ENCODE results near the gene SOX5.

Gene SOX5

GRCh38 chr12:23795494-23795893 is 154.0 kb downstream of the SOX5 start:
- TF ChIP-seq CTCF (IDR thresholded peaks at IDR 0.05), result no peak
- Mint-ChIP-seq H3K4me3 (no peak overlapping the region), H3K9me3 (no peaks in the 10 kb centered on the region), H3K27me3 (ENCODE audit: low read depth, poor library complexity) (no peaks in the 10 kb centered on the region), H3K4me1 (no peaks in the 10 kb centered on the region), H3K36me3 (ENCODE audit: low read depth) (no peaks in the 10 kb centered on the region), H3K27ac (no peak overlapping the region)
- DNase-seq, result no peak

GRCh38 chr12:23781118-23781517 is 168.4 kb downstream of the SOX5 start:
- DNase-seq, result no peak
- H3K4me1 Mint-ChIP-seq, result no peaks in the 10 kb centered on the region
- no peaks in the 10 kb centered on the region for H3K27me3 Mint-ChIP-seq (ENCODE audit: low read depth, poor library complexity)
- TF ChIP-seq CTCF (IDR thresholded peaks at IDR 0.05), result no peak
- peaks cover 3% of the 10 kb centered on the region for H3K9me3 Mint-ChIP-seq
- no peak overlapping the region for H3K4me3 Mint-ChIP-seq
- peaks cover 10% of the 10 kb centered on the region for H3K36me3 Mint-ChIP-seq (ENCODE audit: low read depth)
- no peak overlapping the region for H3K27ac Mint-ChIP-seq

- no peak for DNase-seq
- H3K4me1 Mint-ChIP-seq, result no peaks in the 10 kb centered on the region
- no peak overlapping the region for H3K4me3 Mint-ChIP-seq
- H3K27me3 Mint-ChIP-seq (ENCODE audit: low read depth, poor library complexity), result no peaks in the 10 kb centered on the region
- H3K36me3 Mint-ChIP-seq (ENCODE audit: low read depth), result peaks cover 10% of the 10 kb centered on the region
- H3K27ac Mint-ChIP-seq, result no peak overlapping the region
- peaks cover 3% of the 10 kb centered on the region for H3K9me3 Mint-ChIP-seq
- TF ChIP-seq CTCF (IDR thresholded peaks at IDR 0.05), result no peak
Measured at GRCh38 chr12:23775208-23775607, 174.3 kb downstream of the SOX5 start.

- Mint-ChIP-seq H3K4me3 (no peak overlapping the region), H3K27ac (no peak overlapping the region), H3K9me3 (peaks cover 3% of the 10 kb centered on the region), H3K4me1 (no peaks in the 10 kb centered on the region), H3K27me3 (ENCODE audit: low read depth, poor library complexity) (no peaks in the 10 kb centered on the region), H3K36me3 (ENCODE audit: low read depth) (peaks cover 3% of the 10 kb centered on the region)
- DNase-seq, result no peak
- TF ChIP-seq CTCF (IDR thresholded peaks at IDR 0.05), result no peak
Measured at GRCh38 chr12:23771240-23771949, 178.1 kb downstream of the SOX5 start.

GRCh38 chr12:23770202-23770938 is 179.1 kb downstream of the SOX5 start:
- Mint-ChIP-seq H3K27ac (no peak overlapping the region), H3K4me3 (no peak overlapping the region), H3K36me3 (ENCODE audit: low read depth) (no peaks in the 10 kb centered on the region), H3K9me3 (no peaks in the 10 kb centered on the region), H3K27me3 (ENCODE audit: low read depth, poor library complexity) (no peaks in the 10 kb centered on the region), H3K4me1 (no peaks in the 10 kb centered on the region)
- DNase-seq, result no peak
- no peak for TF ChIP-seq CTCF (IDR thresholded peaks at IDR 0.05)

All from nephron progenitor cell (in vitro differentiated cells).